GF-D8 (cell line): ENCODE results near the gene ALKBH7.
"Not testable (repeated sequence)": the region's sequence is repeated elsewhere in the genome, so short reads cannot be mapped to it uniquely, and the experiment has no call there.

Source experiments
- DNase-seq: peaks from one replicate; lab custom pipeline; 2025; lab: John Stamatoyannopoulos, UW

ALKBH7 gene

DNA sequence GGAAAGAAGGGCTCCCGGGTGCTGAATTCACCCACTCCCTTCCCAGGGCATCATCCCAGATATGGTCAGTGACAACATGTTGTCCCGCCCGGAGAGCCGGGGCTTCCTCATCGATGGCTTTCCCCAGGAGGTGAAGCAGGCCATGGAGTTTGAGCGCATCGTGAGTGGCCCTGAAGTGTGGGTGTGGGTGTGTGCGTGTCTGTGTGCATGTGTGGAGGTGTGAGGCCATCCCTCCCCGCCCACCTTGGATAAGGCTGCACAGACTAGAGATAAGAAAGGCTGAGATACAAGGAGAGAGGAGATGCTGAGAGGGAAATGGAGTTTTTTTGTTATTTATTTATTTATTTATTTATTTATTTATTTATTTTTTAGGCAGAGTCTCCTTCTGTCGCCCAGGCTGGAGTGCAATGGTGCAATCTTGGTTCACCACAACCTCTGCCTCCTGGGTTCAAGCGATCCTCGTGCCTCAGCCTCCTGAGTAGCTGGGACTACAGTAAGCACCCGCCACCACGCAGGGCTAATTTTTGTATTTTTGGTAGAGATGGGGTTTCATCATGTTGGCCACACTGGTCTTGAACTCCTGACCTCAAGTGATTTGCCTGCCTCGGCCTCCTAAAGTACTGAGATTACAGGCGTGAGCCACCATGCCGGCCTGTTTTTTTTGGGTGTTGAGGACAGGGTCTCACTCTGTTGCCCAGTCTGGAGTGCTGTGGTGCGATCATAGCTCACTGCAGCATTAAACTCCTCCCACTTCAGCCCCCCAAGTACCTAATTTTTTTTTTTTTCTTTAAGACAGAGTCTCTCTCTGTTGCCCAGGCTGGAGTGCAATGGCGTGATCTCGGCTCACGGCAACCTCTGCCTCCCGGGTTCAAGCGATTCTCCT, 27.7 kb downstream of the ALKBH7 start:
- DNase-seq = not testable (repeated sequence)

DNA sequence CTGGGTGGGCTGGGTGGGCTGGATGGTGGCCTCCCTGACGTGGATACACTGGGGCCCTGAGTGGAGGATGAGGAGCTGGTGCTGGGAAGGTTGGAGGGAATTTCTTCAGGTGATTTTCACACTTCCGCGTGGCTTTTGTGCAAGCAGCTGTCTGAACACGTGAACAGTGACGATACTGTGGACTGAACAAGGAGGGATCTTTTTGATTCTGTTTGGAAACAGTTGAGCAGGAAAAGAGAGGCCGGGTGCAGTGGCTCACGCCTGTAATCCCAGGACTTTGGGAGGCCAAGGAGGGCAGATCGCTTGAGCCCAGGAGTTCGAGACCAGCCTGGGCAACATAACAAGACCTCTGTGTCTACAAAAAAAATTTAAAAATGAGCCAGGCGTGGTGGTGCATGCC, 29.5 kb downstream of the ALKBH7 start:
- DNase-seq = no peak

DNA sequence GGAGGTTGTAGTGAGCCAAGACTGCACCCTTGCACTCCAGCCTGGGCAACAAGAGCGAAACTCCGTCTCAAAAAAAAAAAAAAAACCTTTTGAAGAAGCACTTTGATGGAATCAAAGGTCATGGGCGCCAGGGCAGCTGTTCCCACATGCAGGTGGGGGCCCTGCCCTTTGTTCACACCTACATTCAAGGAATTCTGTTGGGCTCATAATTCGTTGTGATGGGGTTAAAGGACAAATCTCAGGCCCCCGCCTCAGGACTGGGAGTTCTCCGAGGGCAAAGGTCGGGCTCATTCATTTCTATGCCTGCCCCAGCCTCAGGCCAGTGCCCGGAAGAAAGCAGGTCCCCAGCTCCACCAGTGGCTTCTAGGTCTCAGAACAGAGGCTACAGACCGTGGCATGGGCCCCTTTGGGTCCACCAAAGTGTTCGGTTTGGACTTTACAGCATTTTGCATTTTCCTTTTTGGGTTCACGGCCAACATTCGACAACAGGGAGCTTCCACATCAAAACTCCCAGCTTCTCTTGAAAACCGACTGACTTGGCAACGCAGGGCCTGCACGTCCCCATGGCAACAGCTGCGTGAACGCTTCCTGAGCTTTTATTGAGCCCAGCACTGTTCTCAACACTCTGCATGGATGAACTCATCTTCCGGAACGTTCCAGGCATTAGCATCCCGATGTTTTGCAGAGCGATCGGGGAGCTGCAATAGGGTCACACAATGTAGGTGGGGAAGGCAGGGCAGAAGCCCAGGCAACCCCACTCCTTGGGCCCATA, 30.4 kb downstream of the ALKBH7 start:
- DNase-seq = no peak

DNA sequence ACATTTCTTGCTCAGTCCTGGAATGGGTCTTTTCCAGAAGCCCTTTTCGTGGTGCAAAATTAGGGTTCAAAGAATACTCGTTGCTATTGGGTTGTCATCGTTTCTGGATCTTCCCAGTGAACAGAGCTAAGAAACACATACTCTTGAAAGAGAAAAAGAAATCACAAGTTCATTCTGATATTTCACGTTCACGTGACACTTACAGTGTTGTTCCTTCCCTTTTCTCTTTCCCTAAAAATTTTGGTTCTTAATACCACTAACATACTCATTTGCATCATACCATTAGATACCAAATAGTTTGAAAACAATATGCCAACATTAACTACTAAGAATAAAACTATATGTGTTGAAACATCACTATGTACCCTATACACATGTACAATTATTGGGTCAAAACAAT, 33.8 kb downstream of the ALKBH7 start:
- DNase-seq = no peak

DNA sequence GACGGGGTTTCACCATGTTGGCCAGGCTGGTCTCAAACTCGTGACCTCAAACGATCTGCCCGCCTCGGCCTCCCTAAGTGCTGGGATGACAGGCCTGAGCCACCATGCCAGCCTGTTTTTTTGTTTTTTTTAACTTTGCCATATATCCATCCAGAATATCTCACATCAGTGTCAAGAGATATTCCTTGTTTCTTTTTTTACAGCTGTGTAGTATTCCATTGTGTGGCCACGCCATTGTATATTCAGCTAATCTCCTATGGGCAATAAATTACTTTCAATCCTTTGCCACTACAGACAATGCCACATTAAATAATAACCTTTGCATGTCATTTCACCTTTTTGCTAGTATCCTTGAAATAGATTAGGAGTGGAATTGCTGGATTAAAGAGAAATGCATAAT, 36.8 kb downstream of the ALKBH7 start:
- DNase-seq = no peak

DNA sequence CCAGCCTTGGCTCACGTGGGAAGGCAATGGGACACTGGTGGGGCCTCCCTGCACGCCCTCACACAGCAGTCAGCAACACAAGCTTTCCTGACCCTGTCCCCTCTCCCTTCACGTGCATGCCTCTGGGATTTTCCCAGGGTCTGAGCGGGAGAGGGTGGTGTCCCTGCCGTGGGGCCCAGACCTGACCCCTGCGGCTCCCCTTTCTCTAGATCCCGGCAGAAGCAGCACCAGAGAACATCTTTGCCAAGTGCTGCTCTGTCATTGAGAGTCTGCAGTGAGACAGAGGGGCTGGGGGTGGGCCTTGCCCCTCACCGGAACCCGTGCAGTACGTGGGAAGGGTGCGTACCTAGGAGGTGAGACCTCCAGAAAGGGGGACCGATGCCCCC, 39.5 kb downstream of the ALKBH7 start:
- no peak for DNase-seq

DNA sequence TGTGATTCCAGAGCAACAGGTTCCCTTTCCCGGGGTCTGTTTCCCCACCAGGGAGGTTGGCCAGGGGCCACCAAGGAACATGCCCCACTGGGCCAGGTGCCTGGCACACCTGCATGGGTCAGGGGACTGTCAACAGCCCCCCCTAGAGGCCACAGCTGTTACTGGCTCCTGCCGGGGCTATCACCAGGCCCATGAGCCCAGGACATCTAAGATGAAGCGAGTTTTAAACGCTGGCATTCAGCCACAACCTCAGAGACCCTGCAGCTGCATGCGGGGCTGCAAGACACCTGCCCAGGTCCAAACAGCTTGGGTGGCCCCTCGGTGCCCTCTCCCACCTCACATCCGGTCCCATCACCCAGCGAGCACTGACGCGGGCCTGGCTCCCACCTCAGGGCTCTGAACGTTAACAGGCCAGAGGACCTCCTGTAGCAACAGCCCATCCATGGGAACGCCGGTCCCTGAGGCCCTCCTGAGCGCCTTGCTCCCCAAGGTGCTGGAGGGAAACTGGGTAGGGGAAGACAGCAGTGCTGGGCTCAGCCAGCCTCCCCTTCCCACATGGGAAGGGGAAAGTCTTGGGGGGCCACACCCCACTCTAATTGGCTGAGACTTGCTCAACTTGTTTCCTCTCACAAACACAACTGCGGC, 40.0 kb downstream of the ALKBH7 start:
- DNase-seq = no peak

DNA sequence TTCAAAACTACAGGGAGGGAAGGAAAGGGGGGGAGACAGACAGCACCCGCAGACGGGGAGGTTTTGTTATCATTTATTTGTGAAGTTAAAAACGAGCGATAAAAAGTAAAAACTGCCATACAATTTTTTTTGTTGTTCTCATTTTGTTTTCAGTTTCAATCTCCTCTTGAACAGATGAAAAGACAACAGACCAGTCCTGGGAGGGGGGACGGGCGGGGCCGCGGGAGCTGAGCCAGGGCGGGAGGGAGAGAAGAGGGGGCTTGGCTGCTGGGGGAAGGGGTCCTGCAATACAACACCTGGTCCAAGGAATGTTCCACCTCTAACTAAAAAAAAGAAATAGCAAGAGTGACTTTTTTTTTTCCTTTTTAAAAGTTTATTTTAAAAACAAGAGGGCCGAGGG, 40.7 kb downstream of the ALKBH7 start:
- DNase-seq = no peak

DNA sequence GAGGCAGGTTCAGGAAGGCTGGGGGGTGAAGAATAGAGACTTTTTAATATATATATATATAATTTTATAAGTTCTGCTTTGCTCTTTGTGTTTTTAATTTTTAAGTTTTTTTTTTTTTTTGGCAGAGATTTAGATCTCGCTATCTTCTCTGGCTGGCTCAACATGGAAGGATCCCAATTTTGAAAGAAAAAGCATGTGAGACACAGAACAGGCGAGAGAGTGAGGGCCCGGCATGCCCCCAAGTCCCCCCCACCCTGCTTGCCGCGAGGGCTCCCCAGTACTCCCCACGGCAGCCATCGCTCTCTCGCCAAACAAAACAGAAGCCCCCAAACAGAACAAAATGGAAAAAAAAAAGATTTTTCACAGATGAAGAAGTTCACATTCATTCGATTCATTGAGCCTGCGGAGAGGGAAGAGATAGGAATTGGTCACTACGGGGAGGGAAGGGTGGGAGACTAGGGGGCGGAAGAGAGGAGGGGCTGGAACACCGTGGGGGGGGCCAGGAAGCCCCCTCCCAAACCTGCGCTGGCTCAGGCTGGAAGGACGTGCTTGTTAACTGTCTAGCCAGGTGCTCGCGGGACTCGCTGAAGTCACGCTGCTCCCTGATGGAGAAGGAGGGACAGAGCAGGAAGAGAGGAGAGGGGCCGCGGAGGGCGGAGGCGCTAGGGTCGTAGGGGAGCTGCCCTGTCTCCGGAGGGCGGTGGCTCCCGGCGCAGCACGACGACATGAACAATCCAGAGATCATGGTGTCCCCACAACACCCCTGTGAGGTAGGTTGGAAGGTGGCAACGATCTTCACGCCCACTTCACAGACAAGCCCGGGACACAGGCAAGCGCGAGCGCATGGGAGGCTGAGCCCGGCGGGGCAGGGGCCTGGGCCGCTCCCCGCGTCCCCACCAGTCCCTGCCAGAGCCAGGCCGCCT, 41.4 kb downstream of the ALKBH7 start:
- DNase-seq = no peak

DNA sequence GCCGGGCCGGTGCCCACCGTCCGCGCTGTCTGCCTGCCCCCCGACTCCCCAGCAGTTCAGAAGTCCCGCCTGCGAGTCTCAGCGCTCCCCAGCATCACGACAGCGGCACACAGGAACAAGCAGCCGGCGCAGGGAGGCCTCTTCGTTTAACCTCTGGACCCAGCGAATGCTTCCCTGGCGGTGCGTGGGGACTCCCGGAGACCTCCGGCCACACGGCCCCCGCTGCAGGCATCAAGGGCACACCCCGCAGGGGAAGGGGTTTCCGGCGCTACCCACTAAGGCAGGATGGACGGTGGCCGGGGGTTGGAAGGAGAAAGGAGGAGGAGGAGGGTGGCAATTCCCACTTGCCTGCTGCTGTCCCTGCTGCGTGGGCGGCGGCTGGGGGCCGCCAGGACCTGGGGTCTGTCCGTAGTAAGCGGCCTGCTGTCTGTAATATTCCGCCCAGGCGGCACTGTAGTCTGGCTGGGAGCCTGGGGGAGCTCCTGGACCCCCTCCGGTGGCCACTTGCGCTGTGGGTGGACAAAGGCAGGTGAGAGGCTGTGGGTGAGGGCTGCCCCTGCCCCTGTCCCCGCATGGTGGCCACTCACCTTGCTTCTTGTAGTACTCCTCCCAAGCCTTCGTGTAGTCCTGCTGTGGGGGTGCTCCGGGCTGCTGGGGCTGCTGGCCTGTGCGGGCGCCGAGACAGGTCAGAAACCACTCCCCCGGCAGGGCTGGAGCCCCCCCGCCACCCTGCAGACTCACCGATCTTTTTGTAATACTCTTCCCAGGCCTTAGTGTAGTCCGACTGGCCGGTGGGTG, 42.4 kb downstream of the ALKBH7 start:
- no peak for DNase-seq

DNA sequence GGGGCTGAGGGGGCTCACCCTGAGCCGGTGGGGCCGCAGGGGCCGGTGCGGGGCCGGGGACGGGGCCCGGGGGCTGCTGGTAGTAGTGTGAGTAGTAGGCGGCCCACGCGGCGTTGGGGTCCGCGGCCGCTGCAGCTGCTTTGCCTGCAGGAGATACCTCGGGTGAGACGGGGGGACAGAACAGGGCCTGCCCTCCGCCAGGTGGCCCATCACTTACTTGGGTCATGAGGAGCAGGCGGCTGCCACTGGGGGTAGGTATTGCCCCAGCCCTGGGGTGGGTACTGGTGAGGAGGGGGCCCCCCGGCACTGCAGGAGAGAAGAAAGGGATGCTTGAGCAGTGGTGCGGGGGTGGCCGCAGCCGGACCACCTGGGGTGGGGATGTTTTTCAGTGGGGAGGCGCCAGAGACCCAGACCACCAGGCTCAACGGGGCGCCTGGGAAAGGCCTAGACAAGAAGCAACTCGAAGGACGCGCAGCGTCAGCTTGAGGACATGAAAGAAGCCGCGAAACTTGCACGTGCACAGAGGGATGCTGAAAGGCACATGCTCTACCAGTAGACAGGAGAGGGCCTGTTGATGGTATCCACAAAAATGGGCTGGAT, 43.1 kb downstream of the ALKBH7 start:
- DNase-seq = no peak

DNA sequence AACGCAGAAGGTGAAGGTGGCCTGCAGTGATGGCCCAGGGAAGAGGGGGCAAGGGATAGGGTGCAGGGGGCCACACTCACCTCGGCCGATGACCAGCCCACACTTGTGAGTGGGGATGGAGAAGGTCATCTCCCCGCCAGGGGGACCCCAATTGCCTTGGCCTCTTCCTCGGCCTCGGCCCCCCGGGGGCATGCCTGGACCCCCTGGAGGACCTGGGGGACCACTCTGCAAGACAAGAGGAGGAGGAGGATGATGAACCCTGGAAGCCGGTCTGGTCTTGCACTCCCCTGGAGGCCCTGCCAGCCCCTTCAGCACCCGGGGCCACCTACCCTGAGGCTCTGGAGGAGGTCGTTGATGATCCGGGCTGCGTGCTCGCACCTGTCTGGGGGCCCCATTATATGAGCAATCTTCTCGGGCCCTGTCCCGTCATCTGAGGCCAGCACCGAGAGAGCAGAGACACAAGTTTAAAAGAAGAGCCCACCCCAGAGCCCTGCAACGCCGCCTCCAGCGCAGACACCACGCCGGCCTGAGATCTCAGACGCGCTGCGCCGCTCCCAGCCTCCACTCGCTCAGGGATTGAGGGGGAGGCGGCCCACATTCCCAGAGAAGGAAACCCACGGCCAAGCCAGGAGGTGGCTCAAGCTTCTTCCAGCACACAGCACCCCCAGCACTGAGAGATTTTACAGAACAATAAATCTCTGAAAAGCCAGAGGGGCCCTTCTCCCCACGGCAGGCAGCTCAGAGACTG, 44.2 kb downstream of the ALKBH7 start:
- no peak for DNase-seq

DNA sequence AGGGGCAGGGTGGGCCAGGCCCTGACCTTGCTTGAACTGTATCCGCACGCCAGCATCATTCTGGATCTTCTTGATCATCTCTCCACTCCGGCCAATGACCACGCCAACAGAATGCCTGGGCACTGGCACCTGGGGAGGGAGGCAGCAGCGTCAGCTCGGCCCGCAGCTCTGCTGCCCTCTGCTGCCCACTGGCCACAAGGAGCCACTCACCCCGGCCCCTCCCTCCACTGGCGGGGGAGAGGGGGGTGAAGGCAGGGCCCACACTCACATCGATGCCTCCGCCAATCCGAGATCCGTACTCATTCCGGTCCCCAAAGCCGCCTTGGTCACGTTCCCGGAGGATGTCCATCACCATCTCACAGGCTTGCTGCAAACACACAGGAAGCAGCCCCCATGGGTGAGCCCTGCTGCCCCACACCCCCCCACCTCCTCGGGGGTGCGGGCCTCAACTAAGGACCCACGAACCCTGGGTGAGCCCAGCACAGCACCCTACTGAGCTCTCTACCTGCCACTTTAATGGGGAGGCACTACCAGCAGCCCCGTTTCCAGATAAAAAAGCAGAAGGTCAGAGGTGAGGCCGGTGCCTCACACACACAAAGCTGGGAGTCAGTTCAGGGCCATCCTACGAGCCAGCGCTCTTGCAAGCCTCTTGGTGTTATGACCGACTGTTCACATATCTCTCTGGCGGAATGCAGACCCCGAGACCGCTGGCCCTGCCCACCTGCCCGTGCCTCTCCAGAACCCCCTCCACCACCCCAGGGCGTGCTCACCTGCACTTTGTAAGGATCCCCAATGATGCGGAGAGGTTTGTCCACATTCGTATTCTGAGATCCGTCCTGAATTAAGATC, 45.3 kb downstream of the ALKBH7 start:
- no peak for DNase-seq

DNA sequence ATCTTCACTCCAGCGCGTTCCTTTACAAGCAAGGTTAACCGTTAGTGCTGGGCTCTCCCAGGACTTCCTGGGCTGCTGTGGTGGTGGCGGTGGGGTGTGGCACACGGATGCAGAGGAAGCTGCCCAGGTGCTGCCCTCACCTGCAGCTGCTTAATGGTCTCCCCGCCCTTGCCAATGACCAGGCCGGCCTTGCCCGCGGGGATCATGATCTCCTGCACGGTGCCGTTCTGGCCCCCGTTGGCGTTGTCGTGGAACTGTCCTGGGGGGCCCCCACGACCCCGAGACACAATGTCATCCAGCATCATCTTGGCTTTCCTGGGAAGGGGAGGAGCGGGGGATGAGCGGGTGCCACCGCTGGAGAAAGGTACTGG, 46.0 kb downstream of the ALKBH7 start:
- DNase-seq = no peak

DNA sequence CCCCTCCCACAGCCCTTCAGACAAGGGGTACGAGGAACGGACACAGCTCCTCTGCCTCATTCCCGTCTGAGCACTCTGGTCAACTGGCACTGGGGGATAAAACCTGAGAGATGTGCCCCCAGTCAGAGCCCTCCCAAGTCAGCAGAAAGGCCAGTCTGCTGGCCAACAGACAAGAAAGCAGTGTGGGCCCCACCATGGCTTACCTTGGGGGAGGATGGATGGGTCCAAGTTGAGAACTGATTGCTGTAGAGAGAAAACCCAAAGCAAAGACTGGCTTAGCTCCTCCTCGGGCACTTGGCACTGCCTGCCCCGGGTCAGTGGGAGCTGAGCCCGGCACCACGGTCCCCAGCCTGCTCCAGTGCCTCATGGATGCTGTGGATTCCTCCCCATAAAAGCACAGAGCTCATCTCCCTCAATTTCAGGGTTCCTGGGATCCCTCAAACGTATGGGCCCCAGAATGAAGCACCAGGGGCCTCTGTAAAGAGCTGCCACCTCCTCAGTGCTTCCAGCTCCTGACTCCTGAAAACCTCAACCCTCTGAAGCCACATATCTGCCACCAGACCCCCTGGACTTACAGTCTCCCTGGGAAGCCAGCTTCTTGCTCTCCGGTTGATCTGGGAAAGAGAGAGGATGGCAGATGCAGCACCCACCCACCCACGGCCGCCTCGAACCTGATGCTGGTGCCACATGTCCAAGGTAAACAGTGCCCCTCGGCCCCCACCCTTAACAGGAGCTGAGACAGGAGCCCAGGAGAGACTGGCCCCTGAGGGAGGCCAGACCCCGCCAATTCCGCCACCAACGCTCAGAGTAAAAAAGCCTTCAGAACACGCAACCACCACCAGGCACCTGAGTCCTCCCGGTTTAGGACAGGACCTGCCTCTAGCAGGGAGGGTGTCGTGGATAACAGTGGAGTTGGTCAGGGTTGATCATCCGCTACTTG, 48.8 kb downstream of the ALKBH7 start:
- no peak for DNase-seq

DNA sequence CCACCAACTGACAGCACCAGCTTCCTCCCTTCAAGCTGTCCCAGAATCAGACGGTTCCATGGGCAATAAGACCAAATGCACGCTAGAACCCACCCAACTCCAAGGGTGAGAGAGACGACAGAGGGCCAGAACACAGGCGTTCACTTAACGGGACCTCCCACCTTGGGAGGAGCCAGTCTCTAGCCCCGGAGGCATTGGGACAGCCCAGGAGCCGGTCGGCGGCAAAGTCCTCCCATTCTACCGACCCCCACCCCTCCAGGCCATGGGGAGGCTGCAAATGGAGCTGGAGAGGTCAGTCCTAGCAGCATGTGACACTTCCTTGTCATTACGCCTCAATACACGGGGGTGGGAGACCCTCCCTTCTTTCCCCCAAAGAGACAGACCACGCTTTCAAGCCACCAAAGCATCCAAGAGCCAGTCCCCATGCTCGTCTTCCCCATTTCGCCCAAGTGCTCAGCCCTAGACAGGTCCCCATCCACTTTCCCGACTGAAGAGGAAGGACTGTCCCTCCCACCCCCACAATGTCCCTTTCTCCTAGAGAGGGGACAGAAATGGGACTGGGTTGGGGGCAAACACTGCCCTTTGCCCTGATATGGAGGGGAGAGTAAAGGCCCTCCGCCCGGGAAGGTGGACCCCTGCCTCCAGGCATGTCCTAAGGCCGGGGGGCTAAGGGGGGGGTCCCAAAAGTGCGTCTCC, 51.1 kb downstream of the ALKBH7 start:
- no peak for DNase-seq
